ENCODE measurements around the gene VPS26C. TPM values are rescaled to one million over a fixed set of nuclear protein-coding genes. Genes with fewer than 3 reads are reported as not detected.
A peak's percentile ranks its signal among the peaks of the same experiment; 100 is the strongest.
"Not testable (repeated sequence)": the region's sequence is repeated elsewhere in the genome, so short reads cannot be mapped to it uniquely, and the experiment has no call there.

VPS26C gene
- total RNA-seq, 4 donors from 2014 or later, result 47.7 to 60.8 (median 55.4) TPM

GRCh38 chr21:37223804-37224345 is 43.3 kb downstream of the VPS26C start:
- H3K9me3 ChIP-seq, result no peaks in the 10 kb centered on the region
- no peak for TF ChIP-seq EP300 (IDR thresholded peaks at IDR 0.05)
- no peak for TF ChIP-seq POLR2A (IDR thresholded peaks at IDR 0.05)
- no peak for TF ChIP-seq CTCF (IDR thresholded peaks at IDR 0.05)
- TF ChIP-seq POLR2AphosphoS5 (IDR thresholded peaks at IDR 0.05), result no peak
- 91% methylated on average over 2 of the region's 2 CpGs for WGBS
- H3K4me1 ChIP-seq, result peaks cover 7% of the 10 kb centered on the region
- H3K36me3 ChIP-seq, result peaks cover 55% of the 10 kb centered on the region
- no peak for DNase-seq (ENCODE audit: low spot score in 2 of 2)
- no peaks in the 10 kb centered on the region for H3K27me3 ChIP-seq
- no peak overlapping the region for H3K4me3 ChIP-seq
- H3K27ac ChIP-seq, result no peak overlapping the region

- DNase-seq (ENCODE audit: low spot score in 2 of 2); H3K27me3 ChIP-seq; H3K9me3 ChIP-seq; H3K4me3 ChIP-seq; H3K4me1 ChIP-seq; H3K27ac ChIP-seq: not testable (repeated sequence)
- H3K36me3 ChIP-seq, result peaks cover 39% of the 10 kb centered on the region
- WGBS, result 91% methylated on average over 2 of the region's 3 CpGs
Measured at GRCh38 chr21:37222248-37222647, 44.9 kb downstream of the VPS26C start.

GRCh38 chr21:37220981-37221664 is 46.0 kb downstream of the VPS26C start:
- DNase-seq (ENCODE audit: low spot score in 2 of 2), result peak; percentile 98
- peaks cover 28% of the 10 kb centered on the region for H3K36me3 ChIP-seq
- peaks cover 7% of the 10 kb centered on the region for H3K4me1 ChIP-seq
- peak overlapping the region; percentile 60 for H3K4me3 ChIP-seq
- 25% methylated on average over 6 of the region's 46 CpGs for WGBS
- H3K9me3 ChIP-seq, result no peaks in the 10 kb centered on the region
- H3K27ac ChIP-seq, result peak overlapping the region; percentile 72
- no peaks in the 10 kb centered on the region for H3K27me3 ChIP-seq
- TF ChIP-seq POLR2A (IDR thresholded peaks at IDR 0.05) (peak in 1 of 2 donors; percentile 50), CTCF (IDR thresholded peaks at IDR 0.05) (no peak), EP300 (IDR thresholded peaks at IDR 0.05) (no peak), POLR2AphosphoS5 (IDR thresholded peaks at IDR 0.05) (peak in 1 of 3 donors; percentile 84)

DNA sequence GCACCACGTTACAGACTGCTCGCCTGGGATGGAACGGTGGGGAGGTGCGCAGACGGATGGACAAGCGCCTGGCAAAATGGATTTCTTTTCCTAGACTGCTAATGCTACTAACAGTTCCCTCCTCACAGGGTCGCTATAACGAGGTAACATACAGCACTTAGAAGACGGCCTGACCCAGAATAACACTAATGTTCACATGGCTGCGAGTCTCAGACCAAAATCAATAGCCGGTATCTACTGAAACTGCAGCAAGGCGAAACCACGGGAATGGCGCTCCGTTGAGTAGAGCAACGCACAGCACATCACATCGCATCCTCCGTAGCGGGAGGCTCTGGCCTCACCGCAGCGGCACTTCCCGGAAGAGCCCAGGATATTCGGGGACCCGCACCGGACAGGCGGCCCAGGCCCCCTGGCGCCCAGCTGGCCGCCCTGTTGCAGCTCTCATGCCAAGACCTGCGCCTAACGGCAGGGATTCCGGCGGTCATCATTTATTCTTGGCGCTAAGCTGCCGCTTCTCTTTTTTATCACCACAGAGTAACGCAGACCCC is 46.6 kb downstream of the VPS26C start:
- no peak for DNase-seq (ENCODE audit: low spot score in 2 of 2)
- WGBS, result 5% methylated on average over 27 of the region's 35 CpGs

GRCh38 chr21:37219761-37220432 is 47.2 kb downstream of the VPS26C start:
- peak overlapping the region; percentile 72 for H3K27ac ChIP-seq
- 41% methylated on average over 13 of the region's 13 CpGs for WGBS

More for the DNA sequence above, 46.6 kb downstream of the VPS26C start:
- Histone ChIP-seq H3K27me3 (no peaks in the 10 kb centered on the region), H3K4me1 (peaks cover 7% of the 10 kb centered on the region), H3K4me3 (peak overlapping the region; percentile 60), H3K36me3 (peaks cover 22% of the 10 kb centered on the region), H3K27ac (peak overlapping the region; percentile 72), H3K9me3 (no peaks in the 10 kb centered on the region)
- no peak for TF ChIP-seq EP300 (IDR thresholded peaks at IDR 0.05)
- TF ChIP-seq POLR2AphosphoS5 (IDR thresholded peaks at IDR 0.05), result no peak

More at GRCh38 chr21:37219761-37220432, 47.2 kb downstream of the VPS26C start:
- Histone ChIP-seq H3K4me1 (peaks cover 7% of the 10 kb centered on the region), H3K4me3 (peak overlapping the region; percentile 60), H3K36me3 (peaks cover 15% of the 10 kb centered on the region), H3K27me3 (no peaks in the 10 kb centered on the region), H3K9me3 (no peaks in the 10 kb centered on the region)
- DNase-seq (ENCODE audit: low spot score in 2 of 2), result no peak
- TF ChIP-seq EP300 (IDR thresholded peaks at IDR 0.05) (no peak), CTCF (IDR thresholded peaks at IDR 0.05) (no peak), POLR2AphosphoS5 (IDR thresholded peaks at IDR 0.05) (no peak)
